Keratinocyte (primary cell): Measurements from ENCODE around the gene SLC7A6. TPM values are rescaled to one million over a fixed set of nuclear protein-coding genes. Genes with fewer than 3 reads are reported as not detected.

Source experiments
- DNase-seq: peaks from one replicate; pipeline ENCODE4 v3.0.0-alpha.2; 2011; ENCODE audit warnings: low read depth, missing footprints, low spot score
- FAIRE-seq: peaks from 2 replicates; lab custom pipeline; 2011; peaks lifted over from hg19 to GRCh38; lab: Jason Lieb, UNC
- H2AFZ ChIP-seq: 2 replicates; pipeline ENCODE4 v1.6.0; 2012; ENCODE audit warnings: low read length, control low read depth, inconsistent platforms; ENCODE audit not compliant: control insufficient read depth
- H3K27ac ChIP-seq: 2 replicates; pipeline ENCODE4 v1.5.1; 2011; ENCODE audit warnings: low read length; ENCODE audit not compliant: control insufficient read depth, insufficient read depth
- H3K27me3 ChIP-seq: 3 replicates; pipeline ENCODE4 v1.6.0; 2011; ENCODE audit warnings: low read length; ENCODE audit not compliant: control insufficient read depth, insufficient read depth; ENCODE audit errors: extremely low read depth
- H3K36me3 ChIP-seq, 2 experiments: 2 replicates in 1 of 2; 3 replicates in 1 of 2; pipeline ENCODE4 v1.5.1; 2011; ENCODE audit warnings: low read length in 2 of 2, mild to moderate bottlenecking in 1 of 2; ENCODE audit not compliant: control insufficient read depth in 2 of 2, insufficient read depth in 2 of 2; ENCODE audit errors: extremely low read depth in 1 of 2
- H3K4me1 ChIP-seq: 3 replicates; pipeline ENCODE4 v1.5.1; 2011; ENCODE audit warnings: low read length; ENCODE audit not compliant: control insufficient read depth, insufficient read depth; ENCODE audit errors: extremely low read depth
- H3K4me2 ChIP-seq: 3 replicates; pipeline ENCODE4 v1.6.0; 2011; ENCODE audit warnings: low read depth, low read length; ENCODE audit not compliant: control insufficient read depth, insufficient read depth; ENCODE audit errors: extremely low read depth
- H3K4me3 ChIP-seq, 3 experiments: fragments of 200-600 bp in 1 of 3; sonication (generic) in 1 of 3; 2 replicates in 2 of 3; 3 replicates in 1 of 3; pipeline ENCODE4 v1.5.1; 2011 to 2016; ENCODE audit warnings: low read length in 3 of 3, mild to moderate bottlenecking in 3 of 3, control low read depth in 2 of 3, inconsistent platforms in 1 of 3, low read depth in 1 of 3, mixed read lengths in 1 of 3, mixed run types in 1 of 3, moderate library complexity in 1 of 3; ENCODE audit not compliant: control insufficient read depth in 2 of 3, insufficient read depth in 2 of 3; ENCODE audit errors: extremely low read depth in 1 of 3
- H3K79me2 ChIP-seq: 2 replicates; pipeline ENCODE4 v1.6.0; 2012; ENCODE audit warnings: low read length; ENCODE audit not compliant: control insufficient read depth, insufficient read depth
- H3K9ac ChIP-seq: 3 replicates; pipeline ENCODE4 v1.6.0; 2011; ENCODE audit warnings: low read length; ENCODE audit not compliant: control insufficient read depth, insufficient read depth; ENCODE audit errors: extremely low read depth
- H3K9me1 ChIP-seq: 3 replicates; pipeline ENCODE4 v1.6.0; 2011; ENCODE audit warnings: low read length; ENCODE audit not compliant: control insufficient read depth, insufficient read depth; ENCODE audit errors: extremely low read depth
- H3K9me3 ChIP-seq: 2 replicates; pipeline ENCODE4 v1.5.1; 2012; ENCODE audit warnings: low read depth, low read length; ENCODE audit not compliant: control insufficient read depth
- H4K20me1 ChIP-seq: 3 replicates; pipeline ENCODE4 v1.6.0; 2011; ENCODE audit warnings: low read length; ENCODE audit not compliant: control insufficient read depth, insufficient read depth; ENCODE audit errors: extremely low read depth
- CTCF ChIP-seq, 3 experiments: IDR thresholded peaks in 1 of 3; conservative IDR thresholded peaks in 1 of 3; optimal IDR thresholded peaks in 1 of 3; 2 replicates in 2 of 3; 3 replicates in 1 of 3; pipeline versions ENCODE3 to v1.5.1; 2011; ENCODE audit warnings: low read length in 3 of 3, mild to moderate bottlenecking in 3 of 3, moderate library complexity in 2 of 3, control low read depth in 1 of 3, inconsistent platforms in 1 of 3; ENCODE audit not compliant: insufficient read depth in 2 of 3; ENCODE audit errors: extremely low read depth in 1 of 3
- EZH2 ChIP-seq: IDR thresholded peaks from one replicate; pipeline ENCODE4 v1.6.1; 2012; ENCODE audit warnings: inconsistent platforms, mild to moderate bottlenecking, low read length, moderate library complexity
- dilution Hi-C: fragments of 300-500 bp; cut with MboI; formaldehyde crosslinking; loops from one replicate; pipeline ENCODE4 v1.7.0; 2020; ENCODE audit warnings: low sequenced_read_pairs; ENCODE audit not compliant: extremely low pct_ligation_motif_present
- polyA plus RNA-seq, 5 experiments: library from polyadenylated mRNA; depleted of rRNA in 3 of 5; stranded (reverse) in 3 of 5; stranded (forward) in 1 of 5; unstranded in 1 of 5; fragments of >200 nt; gene quantifications; 1 replicate in 1 of 5; 2 replicates in 3 of 5; 3 replicates in 1 of 5; pipeline versions ENCODE4 v1.2.1 to v1.2.3, GENCODE V29; 2011 to 2012; ENCODE audit warnings: missing spikeins in 2 of 5, low read depth in 1 of 5, low replicate concordance in 1 of 5

SLC7A6 gene
- polyA plus RNA-seq, 1 donor (not counting 4 experiments of a cell fraction or from before 2014, with no cell fraction given) = 43.4 TPM

DNA sequence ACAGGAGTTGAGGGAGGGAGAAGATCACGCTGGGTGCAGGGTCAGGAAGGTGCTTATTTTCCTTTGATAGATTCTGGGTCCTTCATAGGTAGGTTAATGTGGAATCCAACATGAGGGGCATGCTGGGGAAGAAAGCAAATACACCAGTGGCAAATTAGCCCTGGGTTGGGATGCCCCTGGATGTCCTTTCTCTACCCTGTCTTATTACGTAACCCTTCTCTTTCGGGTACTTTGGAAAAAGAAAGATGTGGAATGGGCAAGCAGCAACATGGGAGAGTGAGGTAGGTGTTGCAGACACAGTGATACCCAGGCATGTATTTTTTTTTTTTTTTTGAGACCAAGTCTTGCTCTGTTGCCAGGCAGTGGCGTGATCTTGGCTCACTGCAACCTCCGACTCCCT lies 9.1 kb downstream of the SLC7A6 start:
- Histone ChIP-seq H2AFZ (no peak overlapping the region), H3K4me1 (peaks cover 43% of the 10 kb centered on the region), H3K36me3 (peaks cover 11 to 25% of the 10 kb centered on the region in 2 experiments), H3K79me2 (peaks cover 42% of the 10 kb centered on the region), H3K9me1 (peaks cover 18% of the 10 kb centered on the region), H3K4me2 (no peak overlapping the region), H3K27ac (no peak overlapping the region), H3K9ac (no peak overlapping the region), H3K4me3 (no peak overlapping the region), H3K27me3 (no peaks in the 10 kb centered on the region), H3K9me3 (no peaks in the 10 kb centered on the region), H4K20me1 (peaks cover 20% of the 10 kb centered on the region)
- DNase-seq = no peak
- no peak for FAIRE-seq
- TF ChIP-seq CTCF (optimal IDR thresholded peaks at IDR 0.05 in 1 of 3, IDR thresholded peaks at IDR 0.05 in 1 of 3, conservative IDR thresholded peaks at IDR 0.05 in 1 of 3; ENCODE audit: extremely low read depth in 1 of 3, insufficient read depth in 2 of 3, low read length in 3 of 3) (no peak), EZH2 (no peak)
- dilution Hi-C loops = no loop called here

- peaks cover 11 to 25% of the 10 kb centered on the region in 2 experiments for H3K36me3 ChIP-seq
- DNase-seq (no peak), FAIRE-seq (peak; percentile 48)
- H3K9me1 ChIP-seq = peaks cover 18% of the 10 kb centered on the region
- H3K9ac ChIP-seq = no peak overlapping the region
- H3K27me3 ChIP-seq = no peaks in the 10 kb centered on the region
- no peaks in the 10 kb centered on the region for H3K9me3 ChIP-seq
- no peak overlapping the region for H3K4me3 ChIP-seq
- TF ChIP-seq EZH2 (no peak), CTCF (optimal IDR thresholded peaks at IDR 0.05 in 1 of 3, IDR thresholded peaks at IDR 0.05 in 1 of 3, conservative IDR thresholded peaks at IDR 0.05 in 1 of 3; ENCODE audit: extremely low read depth in 1 of 3, insufficient read depth in 2 of 3, low read length in 3 of 3) (no peak)
- H3K4me2 ChIP-seq = no peak overlapping the region
- peaks cover 20% of the 10 kb centered on the region for H4K20me1 ChIP-seq
- no peak overlapping the region for H2AFZ ChIP-seq
- H3K27ac ChIP-seq = no peak overlapping the region
- H3K4me1 ChIP-seq = peaks cover 43% of the 10 kb centered on the region
- peaks cover 41% of the 10 kb centered on the region for H3K79me2 ChIP-seq
- dilution Hi-C loops = no loop called here
Measured at GRCh38 chr16:68273896-68274295, 9.6 kb downstream of the SLC7A6 start.
